GM12878 (cell line): Measurements from ENCODE around the gene ITGBL1. TPM values are rescaled to one million over a fixed set of nuclear protein-coding genes. Genes with fewer than 3 reads are reported as not detected.

Source experiments
- ATAC-seq: fragments of 200-7000 bp; cut with Tn5 transposase; 3 replicates; pipeline ENCODE4 v1.9.1; 2020; ENCODE audit warnings: mild to moderate bottlenecking, moderate library complexity
- BruUV-seq: library from RNA; stranded (reverse); fragments of 400-500 nt; replicated peaks from 2 replicates; lab custom pipeline; 2021; lab: Mats Ljungman, UMichigan
- CTCF ChIA-PET: fragments of 300-600 bp; sonication (Branson Sonifier 250); formaldehyde crosslinking; extraction: SDS; loops from one replicate; lab custom pipeline; 2021; ENCODE audit warnings: inconsistent platforms; lab: Yijun Ruan, JAX
- POLR2A ChIA-PET: fragments of 350-600 bp; formaldehyde crosslinking; extraction: SDS; loops from one replicate; lab custom pipeline; 2021; ENCODE audit warnings: inconsistent platforms; lab: Charles Lee
- RAD21 ChIA-PET: fragments of 300-600 bp; sonication (Branson Sonifier 250); formaldehyde crosslinking; loops from one replicate; lab custom pipeline; 2023; ENCODE audit warnings: antibody characterized with exemption; ENCODE audit not compliant: unreplicated experiment; lab: Charles Lee
- SMC1A ChIA-PET: fragments of 300-600 bp; sonication (Branson Sonifier 250); formaldehyde crosslinking; loops from one replicate; lab custom pipeline; 2023; ENCODE audit not compliant: unreplicated experiment, uncharacterized antibody; lab: Charles Lee
- DNase-seq: peaks from one replicate; pipeline ENCODE4 v3.0.0-alpha.2; 2011; ENCODE audit warnings: low read depth, low spot score
- FAIRE-seq: peaks from 3 replicates; lab custom pipeline; 2011; peaks lifted over from hg19 to GRCh38; lab: Jason Lieb, UNC
- H2AFZ ChIP-seq: 2 replicates; pipeline ENCODE4 v1.6.0; 2011; ENCODE audit warnings: low read depth, low read length, control low read depth; ENCODE audit not compliant: control insufficient read depth
- H3K27ac ChIP-seq: 2 replicates; pipeline ENCODE4 v1.5.1; 2011; ENCODE audit warnings: control low read depth; ENCODE audit not compliant: control insufficient read depth, insufficient read depth
- H3K27me3 ChIP-seq, 2 experiments: replicated peaks in 1 of 2; 2 replicates each; pipeline versions ENCODE4 v1.6.0 to v1.6.1; 2011; ENCODE audit warnings: low read length in 1 of 2; ENCODE audit not compliant: control insufficient read depth in 2 of 2, insufficient read depth in 2 of 2
- H3K36me3 ChIP-seq, 2 experiments: 2 replicates each; pipeline ENCODE4 v1.5.1; 2011; ENCODE audit warnings: low read length in 1 of 2; ENCODE audit not compliant: control insufficient read depth in 2 of 2, insufficient read depth in 2 of 2
- H3K4me1 ChIP-seq: 2 replicates; pipeline ENCODE4 v1.6.1; 2011; ENCODE audit warnings: mild to moderate bottlenecking, low read length, moderate library complexity, mixed read lengths; ENCODE audit not compliant: control insufficient read depth, insufficient read depth
- H3K4me2 ChIP-seq: 2 replicates; pipeline ENCODE4 v1.6.0; 2011; ENCODE audit warnings: control low read depth; ENCODE audit not compliant: control insufficient read depth, insufficient read depth
- H3K4me3 ChIP-seq: fragments of 200-600 bp; sonication (generic); 2 replicates; pipeline ENCODE4 v1.5.1; 2016
- H3K79me2 ChIP-seq: 2 replicates; pipeline ENCODE4 v1.6.0; 2011; ENCODE audit warnings: low read length; ENCODE audit not compliant: control insufficient read depth, insufficient read depth
- H3K9ac ChIP-seq: 2 replicates; pipeline ENCODE4 v1.8.0; 2011; ENCODE audit warnings: low read length, control low read depth, mixed read lengths; ENCODE audit not compliant: control insufficient read depth, insufficient read depth
- H3K9me3 ChIP-seq: replicated peaks from 3 replicates; pipeline ENCODE4 v1.5.1; 2011; ENCODE audit warnings: mild to moderate bottlenecking, low read length; ENCODE audit not compliant: control insufficient read depth, insufficient read depth
- H4K20me1 ChIP-seq: 2 replicates; pipeline ENCODE4 v1.6.0; 2011; ENCODE audit not compliant: control insufficient read depth, insufficient read depth
- SUPT20H ChIP-seq: IDR thresholded peaks from 2 replicates; pipeline ENCODE4 v1.6.1; 2011; ENCODE audit warnings: low read depth, mild to moderate bottlenecking, low read length, moderate library complexity, borderline replicate concordance; ENCODE audit not compliant: control insufficient read depth
- YBX1 ChIP-seq: fragments of 450-650 bp; IDR thresholded peaks from 2 replicates; pipeline ENCODE4 v1.6.1; 2016; ENCODE audit warnings: antibody characterized with exemption
- WGBS: methylation state at CpG from one replicate; pipeline ENCODE4 v1.1.6; 2016; ENCODE audit warnings: low lambda C conversion rate; ENCODE audit not compliant: insufficient replicate concordance, insufficient coverage; ENCODE audit errors: missing lambda C conversion rate; 5-methylcytosine and 5-hydroxymethylcytosine counted together
- in situ Hi-C: fragments of 300-500 bp; cut with MboI; formaldehyde crosslinking; loops from 9 replicates; pipeline ENCODE4 v1.14.3; 2018; ENCODE audit warnings: mixed read lengths
- intact Hi-C: fragments of 100-400 bp; cut with micrococcal nuclease; formaldehyde crosslinking; loops from one replicate; pipeline ENCODE4 v1.14.2; 2022; ENCODE audit not compliant: unreplicated experiment
- polyA plus RNA-seq, 11 experiments: library from polyadenylated mRNA; depleted of rRNA in 4 of 11; unstranded in 6 of 11; stranded (reverse) in 5 of 11; fragments of >200 nt; fragmentation: Nextera tagmentation in 4 of 11; fragmentation: Illumina TruSeq in 1 of 11; extraction: Ambion mirVana in 4 of 11; extraction: Trizol in 1 of 11; gene quantifications; 1 replicate in 1 of 11; 2 replicates in 10 of 11; pipeline versions ENCODE4 v1.2.1 to v1.2.3, GENCODE V29; 2011 to 2016; ENCODE audit warnings: inconsistent platforms in 2 of 11, missing spikeins in 2 of 11, low read depth in 1 of 11
- total RNA-seq, 4 experiments: library from RNA; depleted of rRNA in 3 of 4; stranded (reverse); fragments of >200 nt in 3 of 4; fragmentation: Illumina TruSeq in 1 of 4; extraction: Trizol in 1 of 4; gene quantifications; 2 replicates each; pipeline versions ENCODE4 v1.2.1 to v1.2.3, GENCODE V29; 2013 to 2021
- TF ChIP-seq, protein P1 (sequence below): IDR thresholded peaks from 2 replicates; pipeline ENCODE4 v1.6.1; 2012; ENCODE audit warnings: low read length, inconsistent platforms
- TF ChIP-seq, protein P2 (sequence below): IDR thresholded peaks from 2 replicates; pipeline ENCODE4 v1.6.1; 2012; ENCODE audit warnings: low read depth, low read length, improper control_type of control experiment

ITGBL1 gene
- total and polyA plus RNA-seq, 10 of the 15 experiments (the other 5 are each of a cell fraction or from before 2014, with no cell fraction given): 0.17 to 2.8 (median 0.28) TPM; not detected in 3

DNA sequence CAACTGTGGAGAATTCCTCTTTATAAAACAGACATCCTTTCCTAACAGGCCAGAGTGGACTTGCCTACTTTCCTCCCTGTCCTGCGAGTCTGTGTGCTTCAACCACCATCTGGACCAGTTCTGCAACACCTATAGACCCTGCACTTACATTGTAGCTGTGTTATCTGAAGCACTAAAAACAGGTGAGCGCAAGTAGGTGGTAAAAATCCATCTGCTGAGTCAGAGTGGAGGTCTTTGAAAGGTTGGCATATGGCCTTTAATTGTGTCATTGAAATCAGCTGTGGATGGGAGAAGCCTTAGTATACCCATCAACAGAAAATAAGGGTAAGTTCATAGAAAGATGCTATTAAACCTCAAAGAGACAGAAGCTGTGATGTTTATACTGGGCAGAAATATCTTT, 28.6 kb upstream of the ITGBL1 start:
- Histone ChIP-seq H3K4me2 (no peak overlapping the region), H4K20me1 (no peaks in the 10 kb centered on the region), H2AFZ (no peak overlapping the region), H3K79me2 (no peaks in the 10 kb centered on the region), H3K9ac (no peak overlapping the region), H3K27me3 (no peaks in the 10 kb centered on the region), H3K4me3 (no peak overlapping the region), H3K36me3 (no peaks in the 10 kb centered on the region), H3K4me1 (no peaks in the 10 kb centered on the region), H3K27ac (no peak overlapping the region), H3K9me3 (no peaks in the 10 kb centered on the region)
- BruUV-seq: no TSS peak
- POLR2A ChIA-PET: no interaction called here
- DNase-seq (no peak), FAIRE-seq (no peak), ATAC-seq (no peak)
- in situ Hi-C loops (no loop called here), intact Hi-C loops (no loop called here)
- SMC1A ChIA-PET: no interaction called here
- TF ChIP-seq SUPT20H: no peak
- TF ChIP-seq, protein P1, sequence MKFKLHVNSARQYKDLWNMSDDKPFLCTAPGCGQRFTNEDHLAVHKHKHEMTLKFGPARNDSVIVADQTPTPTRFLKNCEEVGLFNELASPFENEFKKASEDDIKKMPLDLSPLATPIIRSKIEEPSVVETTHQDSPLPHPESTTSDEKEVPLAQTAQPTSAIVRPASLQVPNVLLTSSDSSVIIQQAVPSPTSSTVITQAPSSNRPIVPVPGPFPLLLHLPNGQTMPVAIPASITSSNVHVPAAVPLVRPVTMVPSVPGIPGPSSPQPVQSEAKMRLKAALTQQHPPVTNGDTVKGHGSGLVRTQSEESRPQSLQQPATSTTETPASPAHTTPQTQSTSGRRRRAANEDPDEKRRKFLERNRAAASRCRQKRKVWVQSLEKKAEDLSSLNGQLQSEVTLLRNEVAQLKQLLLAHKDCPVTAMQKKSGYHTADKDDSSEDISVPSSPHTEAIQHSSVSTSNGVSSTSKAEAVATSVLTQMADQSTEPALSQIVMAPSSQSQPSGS: no peak
- WGBS: 0% methylated on average over 2 of the region's 2 CpGs
- RAD21 ChIA-PET: no interaction called here
- CTCF ChIA-PET: no interaction called here

DNA sequence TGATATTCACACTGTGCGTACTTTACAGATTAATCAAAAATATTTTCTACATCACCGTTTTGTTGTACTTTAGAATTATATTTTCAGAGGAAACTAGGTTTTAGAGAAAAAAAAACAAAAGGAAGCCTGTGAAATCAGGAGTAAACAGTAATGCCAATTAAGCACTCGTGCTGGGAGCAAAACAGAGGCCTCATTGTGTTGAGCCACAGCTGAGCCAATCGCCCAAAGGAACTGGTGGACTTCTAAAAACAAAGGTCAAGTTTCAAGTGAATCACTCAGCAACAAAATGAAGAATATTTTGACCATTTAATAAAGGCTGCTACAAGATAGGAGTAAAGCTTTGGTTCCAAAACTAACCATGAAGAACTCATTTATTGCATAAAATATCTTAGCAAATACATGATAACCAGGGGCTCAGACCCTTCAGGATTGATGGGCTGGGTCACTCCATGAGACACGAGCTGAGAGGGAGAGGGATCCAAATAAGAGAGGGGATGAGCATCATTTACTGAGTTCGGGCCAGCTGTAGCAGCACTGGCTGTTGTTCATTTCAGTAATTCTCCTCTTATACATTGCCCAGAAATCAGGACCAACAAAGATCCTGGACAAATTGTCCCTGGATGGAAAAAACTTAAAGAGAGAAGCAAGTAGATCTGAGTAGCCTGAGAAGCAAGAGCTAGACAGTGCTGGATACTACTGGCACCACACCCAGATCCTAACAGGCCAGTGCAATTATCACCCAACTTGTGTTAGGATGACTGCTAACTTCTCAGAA, 27.9 kb upstream of the ITGBL1 start:
- no peak for FAIRE-seq
- RAD21 ChIA-PET: no interaction called here
- no peak overlapping the region for H3K4me2 ChIP-seq
- in situ Hi-C loops: no loop called here
- intact Hi-C loops: no loop called here
- TF ChIP-seq, protein P2, sequence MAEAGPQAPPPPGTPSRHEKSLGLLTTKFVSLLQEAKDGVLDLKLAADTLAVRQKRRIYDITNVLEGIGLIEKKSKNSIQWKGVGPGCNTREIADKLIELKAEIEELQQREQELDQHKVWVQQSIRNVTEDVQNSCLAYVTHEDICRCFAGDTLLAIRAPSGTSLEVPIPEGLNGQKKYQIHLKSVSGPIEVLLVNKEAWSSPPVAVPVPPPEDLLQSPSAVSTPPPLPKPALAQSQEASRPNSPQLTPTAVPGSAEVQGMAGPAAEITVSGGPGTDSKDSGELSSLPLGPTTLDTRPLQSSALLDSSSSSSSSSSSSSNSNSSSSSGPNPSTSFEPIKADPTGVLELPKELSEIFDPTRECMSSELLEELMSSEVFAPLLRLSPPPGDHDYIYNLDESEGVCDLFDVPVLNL: no peak
- TF ChIP-seq YBX1: no peak
- TF ChIP-seq, all 136 proteins: peak for 0
- no peaks in the 10 kb centered on the region for H4K20me1 ChIP-seq
- H3K27ac ChIP-seq: no peak overlapping the region
- H3K4me1 ChIP-seq: no peaks in the 10 kb centered on the region
- H3K9ac ChIP-seq: no peak overlapping the region
- POLR2A ChIA-PET: no interaction called here
- SMC1A ChIA-PET: no interaction called here
- no peak for DNase-seq
- 23% methylated on average over 6 of the region's 6 CpGs for WGBS
- H3K79me2 ChIP-seq: no peaks in the 10 kb centered on the region
- no peak overlapping the region for H3K4me3 ChIP-seq
- CTCF ChIA-PET: no interaction called here
- H3K36me3 ChIP-seq: no peaks in the 10 kb centered on the region
- H2AFZ ChIP-seq: no peak overlapping the region
- no peaks in the 10 kb centered on the region for H3K27me3 ChIP-seq
- H3K9me3 ChIP-seq: no peaks in the 10 kb centered on the region
- no TSS peak for BruUV-seq
- no peak for ATAC-seq
